NCI-H1417 (cell line): Measurements from ENCODE around the gene PXDN.

Experiments used
- DNase-seq, 3 experiments: peaks; one replicate each; lab custom pipeline; 2025; lab: John Stamatoyannopoulos, UW

PXDN gene

DNA sequence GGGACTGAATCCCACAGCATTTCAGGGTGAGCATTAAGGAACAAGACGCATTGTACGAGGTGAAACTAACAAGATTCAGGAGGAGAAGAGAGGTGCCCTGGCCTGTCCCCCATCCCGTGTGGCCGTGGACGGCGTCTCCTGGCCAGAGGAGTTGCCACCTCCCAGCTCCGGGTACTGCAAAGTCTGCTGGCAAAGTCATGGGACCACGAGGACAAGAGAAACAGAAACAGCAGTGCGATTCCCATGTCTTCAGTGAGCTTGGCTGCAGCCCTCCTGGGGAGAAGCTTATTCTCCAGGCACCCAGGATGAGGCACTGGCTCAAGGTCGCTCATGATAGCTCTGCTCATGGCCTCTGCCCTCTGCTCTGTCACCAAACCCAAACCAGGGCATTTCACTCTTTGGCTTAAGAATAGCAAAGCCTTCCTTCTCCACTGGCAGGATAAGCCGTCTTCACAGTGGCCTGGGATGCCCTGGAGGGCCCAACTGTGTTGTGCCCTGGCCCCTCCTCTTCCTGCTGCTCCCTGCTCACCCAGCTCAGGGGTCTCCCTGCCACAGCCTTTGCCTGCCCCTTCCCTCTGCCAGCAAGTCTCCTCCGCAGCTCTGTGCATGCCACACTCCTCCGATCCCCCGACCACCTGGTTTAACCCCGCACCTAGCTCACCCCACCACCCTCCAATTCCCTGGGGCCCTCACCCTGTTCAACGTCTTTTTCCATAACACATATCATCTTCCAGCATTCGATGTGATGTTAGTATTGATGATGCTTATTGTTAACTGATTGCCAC is 144.8 kb downstream of the PXDN start:
- no peak for DNase-seq

DNA sequence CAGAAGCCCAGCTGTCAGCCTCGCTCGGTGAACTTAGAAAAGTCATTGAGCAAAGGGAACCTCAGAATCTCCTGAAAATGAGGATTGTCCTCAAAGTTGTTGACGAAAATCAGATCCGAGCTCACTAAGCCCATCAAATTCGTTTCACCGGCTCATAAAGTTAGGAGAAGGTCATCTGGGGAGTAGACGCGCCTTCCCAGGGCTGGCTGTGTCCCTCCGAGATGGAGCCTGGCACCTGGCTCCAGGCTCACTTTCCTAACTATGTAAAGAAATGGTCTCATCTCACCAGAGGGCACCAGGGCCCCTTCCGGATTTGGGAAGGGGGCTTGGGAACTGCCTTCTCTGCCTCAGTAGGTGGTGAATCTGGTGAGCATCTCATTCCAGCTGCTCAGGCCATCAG is 145.5 kb downstream of the PXDN start:
- DNase-seq, result no peak

DNA sequence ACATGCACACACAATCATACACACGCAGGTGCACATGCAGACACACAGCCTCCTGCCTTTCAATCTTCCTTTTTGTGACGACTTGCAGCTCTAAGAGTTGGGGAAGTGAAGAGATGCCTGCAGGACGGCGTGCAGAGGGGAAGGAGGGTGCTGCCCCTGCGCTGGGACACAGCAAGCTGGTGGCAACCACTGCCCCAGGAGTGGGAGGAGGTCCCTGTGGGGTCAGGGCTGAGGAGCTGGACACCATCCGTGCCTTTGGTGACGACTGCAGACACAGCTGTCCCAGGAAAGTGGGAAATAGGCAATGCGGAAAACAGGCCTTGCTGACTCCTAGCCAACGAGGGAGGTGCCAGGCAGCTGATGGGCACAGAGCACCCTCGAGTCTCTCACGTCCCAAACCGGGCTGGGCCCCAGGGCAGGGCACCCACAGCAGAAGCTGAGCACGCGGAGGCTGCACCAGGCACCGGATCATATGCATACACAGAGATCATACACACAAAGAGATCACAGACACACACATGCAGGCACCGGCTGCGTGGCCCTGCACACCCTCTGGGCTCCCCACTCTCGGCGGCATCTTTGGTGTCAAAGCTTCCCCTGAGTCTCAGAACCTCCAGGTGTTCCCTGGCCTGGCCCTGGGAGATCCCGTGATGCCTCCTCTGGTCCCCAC is 146.1 kb downstream of the PXDN start:
- DNase-seq, result no peak

DNA sequence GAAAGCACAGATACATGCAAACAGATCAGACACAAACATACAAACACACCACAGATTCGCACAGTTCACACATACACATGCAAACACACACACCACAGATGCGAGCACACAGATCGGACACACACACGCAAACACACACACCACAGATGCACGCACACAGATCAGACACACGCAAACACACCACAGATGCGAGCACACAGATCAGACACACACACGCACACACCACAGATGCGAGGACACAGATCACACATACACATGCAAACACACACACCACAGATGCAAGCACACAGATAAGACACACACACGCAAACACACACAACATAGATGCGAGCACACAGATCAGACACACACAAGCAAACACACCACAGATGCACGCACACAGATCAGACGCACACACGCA is 149.0 kb downstream of the PXDN start:
- no peak for DNase-seq

DNA sequence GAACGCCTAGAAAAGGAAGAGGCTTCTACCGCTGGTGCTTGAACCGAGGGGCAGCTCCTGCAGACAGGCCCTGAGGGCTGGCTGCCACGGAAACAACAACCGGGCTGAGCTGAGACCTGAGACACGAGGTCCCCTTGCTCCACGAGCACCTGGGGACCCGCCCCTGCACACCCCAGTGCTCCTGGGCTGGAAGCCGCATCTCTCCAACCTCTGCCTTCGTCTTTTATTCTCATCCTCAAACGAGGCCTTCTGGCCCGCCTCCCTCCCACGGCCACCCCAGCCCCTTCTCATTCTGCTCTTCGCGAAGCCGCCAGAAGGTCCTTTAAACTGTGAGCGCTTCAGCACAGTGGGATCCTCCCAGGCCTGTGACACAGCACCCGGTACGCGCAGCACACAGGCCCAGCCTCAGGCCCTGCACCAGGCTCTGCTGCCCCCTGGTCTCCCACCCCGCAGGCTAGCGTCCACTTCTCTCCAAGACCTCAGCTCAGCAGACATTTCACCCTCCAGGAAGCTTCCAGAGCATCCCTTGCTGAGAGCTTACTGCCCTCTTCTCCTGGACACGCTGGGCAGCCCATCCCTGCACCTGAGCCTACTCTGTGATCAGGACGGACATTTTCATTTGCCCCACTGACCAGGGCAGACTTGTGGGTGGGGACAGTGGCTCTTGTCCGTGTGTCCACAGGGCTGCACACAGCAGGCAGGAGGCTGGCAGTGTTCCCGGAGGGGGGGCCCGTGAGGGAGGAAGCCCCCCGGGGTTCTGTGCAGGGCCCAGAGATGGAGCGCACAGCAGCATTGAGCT is 149.7 kb downstream of the PXDN start:
- DNase-seq, result peak in 2 of 3 experiments; percentile 44 to 57

DNA sequence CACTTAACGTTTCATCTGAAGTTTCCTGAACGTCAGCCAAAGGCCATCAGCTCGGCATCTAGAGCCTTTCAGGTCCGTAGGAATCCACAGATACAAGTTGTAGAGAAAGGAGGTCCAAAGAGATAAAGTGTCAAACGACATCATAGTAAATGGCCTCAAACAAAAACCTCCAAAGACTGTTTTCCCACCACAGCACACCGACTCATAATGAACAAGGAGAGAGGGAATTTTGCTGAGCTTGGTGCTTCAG is 150.3 kb downstream of the PXDN start:
- peak in 1 of 3 experiments; percentile 40 for DNase-seq

DNA sequence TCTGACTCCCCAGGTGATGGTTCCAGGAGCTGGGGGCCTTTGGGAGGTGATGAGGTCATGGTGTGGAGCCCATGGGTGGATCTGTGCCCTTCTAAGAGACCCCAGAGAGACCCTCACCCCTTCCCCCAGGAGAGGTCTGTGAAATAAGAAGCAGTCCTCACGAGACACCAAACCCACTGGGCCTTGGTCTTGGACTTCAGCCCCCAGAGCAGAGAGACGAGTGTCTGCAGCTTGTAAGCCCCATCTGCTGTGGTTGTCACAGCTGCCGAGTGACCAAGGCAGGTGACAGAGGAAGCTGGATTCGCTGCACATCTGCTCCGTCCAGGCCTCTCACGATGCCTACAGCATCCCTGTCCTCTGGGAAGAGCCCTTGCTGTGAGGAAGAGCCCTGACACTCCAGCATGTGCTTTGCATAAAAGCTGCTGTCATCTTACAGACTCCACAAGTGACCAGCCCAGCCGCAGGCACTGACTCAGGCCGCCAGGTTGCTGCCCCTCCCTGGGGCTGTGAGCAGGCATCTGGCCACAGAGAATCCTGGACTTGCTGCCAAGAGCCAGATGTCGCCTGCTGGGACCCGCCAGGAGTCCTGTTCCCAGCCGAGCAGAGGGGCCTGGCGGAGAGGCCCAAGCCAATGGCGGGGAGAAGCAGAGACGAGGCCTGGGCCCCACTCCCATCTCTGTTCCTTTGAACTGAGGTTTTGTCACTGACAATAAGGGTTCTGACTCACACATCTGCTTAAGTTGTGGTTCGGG is 150.8 kb downstream of the PXDN start:
- DNase-seq, result peak; percentile 41 to 71 (median 46)

DNA sequence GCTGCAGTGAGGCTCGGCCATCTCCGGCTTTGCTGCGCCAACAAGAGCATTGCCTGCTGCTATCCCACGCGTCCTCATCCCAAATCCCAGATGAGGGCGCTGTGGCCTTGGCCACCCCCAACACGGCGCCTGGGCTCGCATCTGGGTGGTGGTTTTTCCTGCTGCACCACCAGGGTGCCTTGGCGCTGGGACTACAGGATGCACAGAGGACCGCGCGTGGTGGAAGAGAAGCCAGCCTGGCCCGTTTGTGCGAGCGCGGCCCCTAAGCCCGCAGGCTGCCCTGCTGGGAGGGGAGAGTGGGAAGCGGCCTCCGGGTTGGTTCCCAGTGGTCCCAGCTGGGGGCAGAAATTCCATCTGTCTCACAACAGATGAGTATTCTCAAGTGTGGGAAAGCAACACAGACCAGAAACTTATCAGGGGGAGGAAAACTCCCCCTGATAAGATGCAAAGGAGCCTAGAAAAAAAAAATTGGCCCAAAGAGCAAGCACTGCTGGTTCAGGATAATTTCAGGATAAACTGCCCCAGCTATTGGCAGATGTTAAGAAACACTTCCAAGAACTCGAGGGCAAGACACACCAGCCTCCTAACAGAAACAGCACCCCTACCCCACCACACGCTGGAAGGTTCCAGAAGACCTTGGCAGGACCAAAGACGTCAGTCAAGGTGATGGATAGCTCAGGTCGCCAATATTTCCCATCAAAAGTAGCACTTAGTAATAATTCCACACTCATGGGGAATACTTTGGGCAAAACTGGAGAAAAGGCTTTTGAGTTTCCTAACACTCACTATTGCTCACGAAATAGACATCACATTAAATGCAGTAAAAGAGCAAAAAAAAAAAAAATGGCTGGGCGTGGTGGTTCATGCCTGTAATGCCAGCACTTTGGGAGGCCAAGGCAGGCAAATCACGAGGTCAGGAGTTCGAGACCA is 152.1 kb downstream of the PXDN start:
- no peak for DNase-seq

DNA sequence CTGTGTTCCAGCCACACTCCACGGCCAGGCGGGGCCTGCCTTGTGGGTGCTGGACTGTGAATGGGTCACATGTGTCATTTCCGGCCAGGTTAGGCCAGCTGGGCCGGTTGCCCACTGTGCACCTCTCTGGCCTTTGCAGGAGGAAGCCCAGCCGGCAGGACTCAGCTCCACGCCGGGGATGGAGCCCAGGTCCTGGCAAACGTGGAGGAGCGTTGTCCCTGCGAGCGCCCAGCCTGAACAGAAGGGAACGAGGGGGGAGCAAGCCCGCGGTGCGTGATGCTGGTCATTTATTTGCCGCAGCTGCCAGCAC is 152.9 kb downstream of the PXDN start:
- DNase-seq, result no peak

DNA sequence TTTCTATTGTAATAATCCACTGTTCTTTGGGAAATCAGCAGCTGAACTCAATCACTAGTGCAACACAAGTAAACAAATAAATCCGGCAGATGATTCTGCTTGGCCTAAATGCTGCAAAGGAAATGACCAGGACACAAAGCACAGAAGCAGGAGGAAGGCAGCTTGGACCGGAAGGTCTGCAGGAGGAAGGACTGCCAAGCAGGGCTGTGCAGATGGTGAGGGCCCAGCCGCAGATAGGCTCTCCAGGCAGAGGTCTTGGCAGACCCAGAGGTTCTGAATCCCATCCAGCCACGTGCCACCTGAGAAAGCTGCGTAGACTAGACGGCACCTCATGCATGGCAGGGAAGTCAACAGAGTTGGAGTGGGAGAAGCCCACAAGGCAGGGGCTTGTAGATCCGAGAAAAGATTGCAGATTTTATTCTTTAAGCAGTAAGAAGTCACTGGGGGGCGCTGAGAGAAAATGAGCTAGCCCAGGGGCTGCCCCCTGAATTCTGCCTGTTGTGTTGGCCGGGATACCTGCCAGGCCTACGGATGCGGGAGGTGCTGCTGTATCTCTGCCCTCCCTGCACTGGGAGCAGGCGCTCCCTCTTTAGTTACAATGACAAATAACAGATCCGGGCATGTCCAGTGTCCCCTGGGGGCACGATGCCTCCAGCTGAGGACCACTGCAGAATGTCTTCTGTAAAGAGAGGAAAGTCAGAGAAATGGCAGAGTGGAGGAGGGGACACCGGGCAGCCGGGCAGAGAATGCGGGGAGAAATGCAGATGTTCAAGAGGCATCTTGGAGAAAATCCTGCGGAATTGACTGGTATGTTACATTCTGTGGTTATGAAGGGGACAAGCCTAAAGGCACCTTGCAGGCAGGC is 153.5 kb downstream of the PXDN start:
- peak in 1 of 3 experiments; percentile 27 for DNase-seq

DNA sequence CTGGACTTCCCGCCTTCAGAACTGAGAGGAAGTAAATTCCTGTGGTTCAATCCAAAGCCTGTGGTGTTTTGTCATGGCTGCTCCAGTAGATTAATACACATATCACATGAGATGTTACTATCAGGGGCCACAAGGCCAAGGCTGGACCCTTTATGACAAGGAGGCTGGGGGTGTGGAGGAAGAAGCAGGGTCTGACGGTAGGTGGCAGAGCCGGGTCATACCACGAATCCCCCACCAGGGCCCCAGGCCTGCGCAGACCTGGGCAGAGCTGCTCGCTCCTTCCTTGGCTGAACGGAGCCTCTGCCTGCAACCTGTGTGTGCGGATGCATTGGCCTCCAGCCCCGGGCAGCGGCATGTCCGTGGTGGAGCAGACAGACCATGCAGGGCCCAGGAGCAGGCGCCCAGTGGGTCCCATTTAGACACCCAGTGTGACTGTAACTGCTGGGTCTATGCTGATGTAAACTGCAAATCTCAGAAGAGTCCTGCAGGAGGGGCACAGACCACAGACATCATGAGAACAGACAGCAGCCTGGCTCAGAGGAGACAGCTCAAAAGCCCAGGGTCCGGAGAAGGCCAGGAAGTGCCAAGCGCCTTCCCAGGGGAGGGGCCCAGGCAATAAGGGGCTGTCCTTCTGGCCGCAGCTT is 155.2 kb downstream of the PXDN start:
- DNase-seq, result no peak

DNA sequence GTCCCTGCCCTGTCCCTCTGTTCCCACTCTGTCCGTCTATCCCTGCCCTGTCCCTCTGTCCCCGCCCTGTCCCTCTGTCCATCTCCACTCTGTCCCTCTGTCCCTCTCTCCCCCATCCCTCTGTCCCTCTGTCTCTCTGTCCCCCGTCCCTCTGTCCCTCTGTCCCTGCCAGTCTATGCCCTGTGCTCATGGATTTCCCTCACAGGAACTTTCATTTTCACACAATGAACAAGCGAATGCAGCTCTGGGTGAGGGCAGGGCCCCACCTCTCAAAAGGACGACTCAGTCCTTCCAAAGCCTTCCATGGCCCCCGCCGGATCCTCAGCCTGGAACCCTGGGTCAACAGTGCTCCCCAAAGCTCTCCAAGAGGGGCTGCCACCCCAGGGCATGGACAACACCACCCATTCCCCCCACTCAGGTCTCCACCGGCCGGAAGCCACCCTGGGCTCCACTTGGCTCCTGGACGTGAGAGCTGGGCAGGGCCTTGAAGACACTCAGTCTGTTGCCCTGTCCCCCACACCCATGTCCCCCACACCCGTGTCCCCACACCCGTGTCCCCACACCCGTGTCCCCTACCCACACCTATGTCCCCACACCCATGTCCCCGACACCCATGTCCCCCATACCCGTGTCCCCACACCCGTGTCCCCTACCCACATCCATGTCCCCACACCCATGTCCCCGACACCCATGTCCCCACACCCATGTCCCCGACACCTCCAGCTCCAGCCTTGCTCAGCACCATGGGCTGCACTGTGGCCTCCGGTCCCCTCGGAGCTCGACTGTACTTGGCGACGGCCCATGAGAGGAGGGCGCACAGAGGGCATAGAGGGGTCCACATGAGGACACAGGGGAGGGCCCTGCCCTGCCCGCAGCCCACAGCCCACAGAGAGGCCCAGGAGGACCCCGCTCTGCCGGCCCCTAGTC is 156.0 kb downstream of the PXDN start:
- no peak for DNase-seq

DNA sequence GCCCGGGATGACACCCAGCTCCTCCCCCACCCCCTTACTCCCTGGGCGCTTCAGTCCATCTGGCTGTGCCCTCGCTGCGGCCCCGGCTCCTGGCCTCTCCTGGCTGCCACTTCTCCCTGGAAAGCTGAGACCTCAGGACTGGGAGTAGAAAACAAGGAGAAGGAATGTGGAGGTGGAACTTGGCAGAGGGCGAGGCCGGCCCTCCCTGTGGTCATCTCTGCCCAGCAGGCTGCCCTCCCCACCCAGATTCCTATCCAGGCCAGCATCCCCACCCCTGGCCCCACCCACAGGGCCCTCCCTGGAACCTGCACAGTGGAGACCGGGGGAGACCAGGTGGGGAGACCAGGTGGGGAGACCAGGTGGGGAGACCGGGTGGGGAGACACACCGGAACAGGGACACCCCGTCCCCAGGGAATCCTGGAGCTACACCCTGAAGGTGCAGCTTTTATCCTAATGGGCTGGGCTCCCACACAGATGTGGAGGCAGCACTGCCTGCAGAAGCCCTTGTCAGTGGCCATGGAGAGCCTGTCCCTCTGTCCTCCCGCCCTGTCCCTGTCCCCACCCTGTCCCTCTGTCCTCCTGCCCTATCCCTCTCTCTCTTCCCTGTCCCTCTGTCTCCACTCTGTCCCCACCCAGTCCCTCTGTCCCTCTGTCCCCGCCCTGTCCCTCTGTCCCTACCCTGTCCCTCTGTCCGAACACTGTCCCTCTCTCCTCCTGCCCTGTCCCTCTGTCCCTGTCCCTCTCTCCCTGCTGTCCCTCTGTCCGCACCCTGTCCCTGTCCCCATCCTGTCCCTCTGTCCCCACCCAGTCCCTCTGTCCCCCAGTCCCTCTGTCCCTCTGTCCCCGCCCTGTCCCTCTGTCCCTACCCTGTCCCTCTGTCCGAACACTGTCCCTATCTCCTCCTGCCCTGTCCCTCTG is 157.1 kb downstream of the PXDN start:
- DNase-seq, result no peak

DNA sequence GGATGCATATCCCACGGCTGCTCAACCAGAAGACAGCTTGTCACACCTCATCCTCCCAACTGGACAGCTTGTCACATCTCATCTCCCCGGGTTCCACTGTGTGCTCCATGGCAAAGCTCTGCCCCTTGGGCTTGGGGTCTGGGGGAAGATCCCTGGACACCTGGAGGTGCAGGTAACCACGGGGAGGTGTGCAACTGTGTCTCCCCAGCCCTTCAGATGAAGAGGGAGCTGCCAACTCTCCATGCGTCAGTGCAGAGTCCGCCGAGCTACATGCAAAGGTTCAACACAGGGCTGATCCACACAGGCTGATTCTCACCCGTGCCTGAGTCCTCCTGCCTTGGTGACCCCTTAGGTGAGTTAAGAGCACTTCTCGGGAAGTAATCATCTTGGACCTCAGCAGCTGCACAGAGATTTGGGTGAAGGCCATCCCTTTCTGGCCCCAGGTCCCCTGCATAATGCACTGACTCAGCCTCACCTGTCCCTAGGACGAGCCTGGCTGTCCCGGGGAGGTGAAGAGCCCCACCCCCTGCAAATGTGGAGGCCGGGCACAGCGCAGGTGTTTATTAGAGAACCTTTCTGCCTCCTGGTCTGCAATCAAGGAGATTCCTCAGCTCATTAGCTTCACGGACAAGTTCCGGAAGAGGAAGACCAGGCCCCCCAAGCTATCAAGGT is 157.9 kb downstream of the PXDN start:
- no peak for DNase-seq

DNA sequence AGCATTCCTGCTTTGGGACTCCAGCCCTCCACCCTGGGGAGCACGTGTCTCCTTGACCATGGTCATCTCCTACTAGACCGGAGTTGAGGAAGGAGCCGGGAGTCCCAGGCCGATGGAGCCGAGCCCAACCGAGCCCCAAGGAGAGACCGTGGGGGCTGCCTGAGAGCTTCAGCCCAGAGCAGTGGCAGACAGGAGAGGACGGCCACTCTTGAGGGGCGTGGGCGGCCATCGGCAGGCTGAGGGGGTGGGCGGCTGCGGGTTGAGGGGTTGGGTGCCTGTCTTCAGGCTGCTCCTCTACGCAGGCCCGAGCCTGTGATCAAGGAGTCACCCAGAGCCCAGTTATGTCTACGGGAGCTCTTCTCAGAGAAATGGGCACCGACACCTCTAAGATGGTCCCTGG is 158.7 kb downstream of the PXDN start:
- DNase-seq, result no peak

DNA sequence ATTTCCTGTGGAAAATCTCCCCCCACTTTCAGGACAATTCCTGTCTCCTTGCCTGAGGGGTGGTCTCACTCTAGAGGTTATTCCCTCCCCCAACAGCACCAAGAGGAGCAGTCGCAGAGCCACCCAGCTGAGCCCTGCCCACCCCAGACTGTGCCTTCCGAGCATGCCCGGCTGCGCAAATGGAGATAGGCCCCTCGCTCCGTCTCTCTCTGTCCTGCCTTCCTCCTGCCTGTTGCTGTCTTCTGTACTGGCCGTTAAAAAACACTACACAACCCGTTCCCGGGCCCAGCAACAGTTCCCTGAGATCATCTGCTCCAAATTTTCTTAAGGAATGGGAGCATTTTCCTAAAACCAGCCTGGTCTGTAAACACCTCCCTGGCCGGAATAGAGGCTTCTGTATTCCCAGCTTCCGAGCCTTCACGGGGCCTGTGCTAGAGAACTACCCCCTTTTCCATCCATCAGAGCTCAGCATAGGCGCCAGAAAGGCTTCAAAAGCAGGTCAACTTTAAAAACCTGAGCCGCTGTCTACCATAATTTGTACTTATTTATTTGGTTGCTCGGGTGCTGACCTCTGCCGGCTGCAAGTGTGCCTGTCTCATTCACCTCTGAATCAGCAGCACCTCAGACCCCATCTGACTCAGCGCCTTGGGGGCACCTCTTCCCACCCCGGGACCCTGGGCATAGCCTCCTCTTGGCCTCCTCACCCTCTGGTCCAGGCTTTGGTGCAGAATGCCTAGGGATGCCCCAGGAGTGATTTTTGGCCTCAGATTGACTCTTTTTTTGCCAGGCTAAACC is 159.4 kb downstream of the PXDN start:
- no peak for DNase-seq
